ENCODE data around the gene SEC16B.

- no peak for TF ChIP-seq EZH2 (IDR thresholded peaks at IDR 0.05; ENCODE audit: insufficient read depth, poor library complexity, severe bottlenecking)
- TF ChIP-seq EZH2phosphoT487 (IDR thresholded peaks at IDR 0.05; ENCODE audit: insufficient read depth, low read depth), result no peak
These were observed 9.4 kb upstream of the SEC16B start for GRCh38 chr1:177979272-177979671.

Data from GM23248 (cell line).